ENCODE measurements around the gene CLINT1.

- TF ChIP-seq CTCF (IDR thresholded peaks at IDR 0.05) (no peak), POLR2A (IDR thresholded peaks at IDR 0.05) (no peak)
Measured at GRCh38 chr5:157858527-157859226, at the start of gene CLINT1.
